Measurements from ENCODE around the gene PI4KB. TPM values are rescaled to one million over a fixed set of nuclear protein-coding genes. Genes with fewer than 3 reads are reported as not detected.

Gene PI4KB
- total and polyA plus RNA-seq, 9 of the 15 experiments (the other 6 are each of a cell fraction or from before 2014, with no cell fraction given), result 3.1 to 65.4 (median 45.1) TPM

DNA sequence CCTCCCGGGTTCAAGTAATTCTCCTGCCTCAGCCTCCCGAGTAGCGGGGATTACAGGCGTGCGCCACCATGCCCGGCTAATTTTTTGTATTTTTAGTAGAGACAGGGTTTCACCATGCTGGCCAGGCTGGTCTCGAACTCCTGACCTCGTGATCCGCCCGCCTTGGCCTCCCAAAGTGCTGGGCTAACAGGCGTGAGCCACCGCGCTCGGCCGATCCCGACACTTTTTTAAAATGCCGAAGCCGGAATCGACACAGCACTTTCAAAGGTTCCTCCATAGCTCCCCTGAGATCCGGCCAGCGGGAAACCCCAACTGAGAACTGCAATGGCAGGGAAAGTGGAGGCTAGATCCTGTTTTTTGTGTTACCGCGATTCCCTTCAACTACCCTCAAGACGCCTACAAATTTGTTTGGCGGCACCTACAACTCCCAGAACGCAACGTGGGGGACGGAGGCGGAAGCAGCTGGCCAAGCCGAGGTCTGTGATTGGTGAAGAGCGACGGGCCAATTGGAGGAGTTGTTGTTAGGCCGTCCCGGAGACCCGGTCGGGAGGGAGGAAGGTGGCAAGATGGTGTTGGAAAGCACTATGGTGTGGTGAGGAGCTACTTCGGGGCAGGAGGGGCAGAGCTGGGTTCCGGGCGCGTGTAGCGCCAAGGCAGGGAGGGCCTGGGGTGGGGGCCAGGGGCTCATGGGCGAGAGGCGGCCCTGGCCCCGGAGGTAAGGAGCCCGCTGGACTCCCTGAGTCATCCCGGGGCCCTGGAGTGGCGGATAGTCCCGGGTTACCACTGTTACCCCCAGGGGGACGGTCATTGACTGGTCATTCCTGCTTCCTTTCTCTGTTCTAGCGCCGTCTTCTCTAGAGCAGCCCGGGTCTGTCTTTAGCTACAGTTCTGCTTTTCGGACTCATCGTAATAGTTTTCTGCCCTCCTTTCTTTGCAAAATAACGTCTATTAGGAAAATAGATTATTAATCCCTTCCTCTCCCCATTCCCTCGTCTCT is 72.7 kb downstream of the PI4KB start, which contains the start of gene PSMD4 (continued):
- TF ChIP-seq, protein P1, sequence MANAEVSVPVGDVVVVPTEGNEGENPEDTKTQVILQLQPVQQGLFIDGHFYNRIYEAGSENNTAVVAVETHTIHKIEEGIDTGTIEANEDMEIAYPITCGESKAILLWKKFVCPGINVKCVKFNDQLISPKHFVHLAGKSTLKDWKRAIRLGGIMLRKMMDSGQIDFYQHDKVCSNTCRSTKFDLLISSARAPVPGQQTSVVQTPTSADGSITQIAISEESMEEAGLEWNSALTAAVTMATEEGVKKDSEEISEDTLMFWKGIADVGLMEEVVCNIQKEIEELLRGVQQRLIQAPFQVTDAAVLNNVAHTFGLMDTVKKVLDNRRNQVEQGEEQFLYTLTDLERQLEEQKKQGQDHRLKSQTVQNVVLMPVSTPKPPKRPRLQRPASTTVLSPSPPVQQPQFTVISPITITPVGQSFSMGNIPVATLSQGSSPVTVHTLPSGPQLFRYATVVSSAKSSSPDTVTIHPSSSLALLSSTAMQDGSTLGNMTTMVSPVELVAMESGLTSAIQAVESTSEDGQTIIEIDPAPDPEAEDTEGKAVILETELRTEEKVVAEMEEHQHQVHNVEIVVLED (CRISPR knock-in tag; IDR thresholded peaks at IDR 0.05), result no peak
- TF ChIP-seq RCOR1 (IDR thresholded peaks at IDR 0.05; ENCODE audit: borderline replicate concordance in 1 of 2, low read depth in 2 of 2, low read length in 2 of 2), result no peak; a peak in 1 of 4 replicates
- no peak for TF ChIP-seq ZNF175 (CRISPR knock-in tag; IDR thresholded peaks at IDR 0.05; ENCODE audit: low read depth)
- no peak for TF ChIP-seq MED1 (CRISPR knock-in tag; IDR thresholded peaks at IDR 0.05; ENCODE audit: borderline replicate concordance)
- no peak for TF ChIP-seq MEF2A (IDR thresholded peaks at IDR 0.05; ENCODE audit: control insufficient read depth, low read depth, low read length)
- no peak for TF ChIP-seq SRSF3 (IDR thresholded peaks at IDR 0.05; ENCODE audit: insufficient read depth, low read length)
- TF ChIP-seq MEF2D (tag; conservative IDR thresholded peaks at IDR 0.05; ENCODE audit: low read depth), result no peak
- peak; percentile 96 for TF ChIP-seq ASH1L (IDR thresholded peaks at IDR 0.05; ENCODE audit: borderline replicate concordance, low read depth, partially characterized antibody)
- TF ChIP-seq ZNF561 (CRISPR knock-in tag; conservative IDR thresholded peaks at IDR 0.05), result no peak
- TF ChIP-seq, protein P2, sequence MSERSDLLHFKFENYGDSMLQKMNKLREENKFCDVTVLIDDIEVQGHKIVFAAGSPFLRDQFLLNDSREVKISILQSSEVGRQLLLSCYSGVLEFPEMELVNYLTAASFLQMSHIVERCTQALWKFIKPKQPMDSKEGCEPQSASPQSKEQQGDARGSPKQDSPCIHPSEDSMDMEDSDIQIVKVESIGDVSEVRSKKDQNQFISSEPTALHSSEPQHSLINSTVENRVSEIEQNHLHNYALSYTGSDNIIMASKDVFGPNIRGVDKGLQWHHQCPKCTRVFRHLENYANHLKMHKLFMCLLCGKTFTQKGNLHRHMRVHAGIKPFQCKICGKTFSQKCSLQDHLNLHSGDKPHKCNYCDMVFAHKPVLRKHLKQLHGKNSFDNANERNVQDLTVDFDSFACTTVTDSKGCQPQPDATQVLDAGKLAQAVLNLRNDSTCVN (CRISPR knock-in tag; IDR thresholded peaks at IDR 0.05), result no peak
- TF ChIP-seq, protein P3, sequence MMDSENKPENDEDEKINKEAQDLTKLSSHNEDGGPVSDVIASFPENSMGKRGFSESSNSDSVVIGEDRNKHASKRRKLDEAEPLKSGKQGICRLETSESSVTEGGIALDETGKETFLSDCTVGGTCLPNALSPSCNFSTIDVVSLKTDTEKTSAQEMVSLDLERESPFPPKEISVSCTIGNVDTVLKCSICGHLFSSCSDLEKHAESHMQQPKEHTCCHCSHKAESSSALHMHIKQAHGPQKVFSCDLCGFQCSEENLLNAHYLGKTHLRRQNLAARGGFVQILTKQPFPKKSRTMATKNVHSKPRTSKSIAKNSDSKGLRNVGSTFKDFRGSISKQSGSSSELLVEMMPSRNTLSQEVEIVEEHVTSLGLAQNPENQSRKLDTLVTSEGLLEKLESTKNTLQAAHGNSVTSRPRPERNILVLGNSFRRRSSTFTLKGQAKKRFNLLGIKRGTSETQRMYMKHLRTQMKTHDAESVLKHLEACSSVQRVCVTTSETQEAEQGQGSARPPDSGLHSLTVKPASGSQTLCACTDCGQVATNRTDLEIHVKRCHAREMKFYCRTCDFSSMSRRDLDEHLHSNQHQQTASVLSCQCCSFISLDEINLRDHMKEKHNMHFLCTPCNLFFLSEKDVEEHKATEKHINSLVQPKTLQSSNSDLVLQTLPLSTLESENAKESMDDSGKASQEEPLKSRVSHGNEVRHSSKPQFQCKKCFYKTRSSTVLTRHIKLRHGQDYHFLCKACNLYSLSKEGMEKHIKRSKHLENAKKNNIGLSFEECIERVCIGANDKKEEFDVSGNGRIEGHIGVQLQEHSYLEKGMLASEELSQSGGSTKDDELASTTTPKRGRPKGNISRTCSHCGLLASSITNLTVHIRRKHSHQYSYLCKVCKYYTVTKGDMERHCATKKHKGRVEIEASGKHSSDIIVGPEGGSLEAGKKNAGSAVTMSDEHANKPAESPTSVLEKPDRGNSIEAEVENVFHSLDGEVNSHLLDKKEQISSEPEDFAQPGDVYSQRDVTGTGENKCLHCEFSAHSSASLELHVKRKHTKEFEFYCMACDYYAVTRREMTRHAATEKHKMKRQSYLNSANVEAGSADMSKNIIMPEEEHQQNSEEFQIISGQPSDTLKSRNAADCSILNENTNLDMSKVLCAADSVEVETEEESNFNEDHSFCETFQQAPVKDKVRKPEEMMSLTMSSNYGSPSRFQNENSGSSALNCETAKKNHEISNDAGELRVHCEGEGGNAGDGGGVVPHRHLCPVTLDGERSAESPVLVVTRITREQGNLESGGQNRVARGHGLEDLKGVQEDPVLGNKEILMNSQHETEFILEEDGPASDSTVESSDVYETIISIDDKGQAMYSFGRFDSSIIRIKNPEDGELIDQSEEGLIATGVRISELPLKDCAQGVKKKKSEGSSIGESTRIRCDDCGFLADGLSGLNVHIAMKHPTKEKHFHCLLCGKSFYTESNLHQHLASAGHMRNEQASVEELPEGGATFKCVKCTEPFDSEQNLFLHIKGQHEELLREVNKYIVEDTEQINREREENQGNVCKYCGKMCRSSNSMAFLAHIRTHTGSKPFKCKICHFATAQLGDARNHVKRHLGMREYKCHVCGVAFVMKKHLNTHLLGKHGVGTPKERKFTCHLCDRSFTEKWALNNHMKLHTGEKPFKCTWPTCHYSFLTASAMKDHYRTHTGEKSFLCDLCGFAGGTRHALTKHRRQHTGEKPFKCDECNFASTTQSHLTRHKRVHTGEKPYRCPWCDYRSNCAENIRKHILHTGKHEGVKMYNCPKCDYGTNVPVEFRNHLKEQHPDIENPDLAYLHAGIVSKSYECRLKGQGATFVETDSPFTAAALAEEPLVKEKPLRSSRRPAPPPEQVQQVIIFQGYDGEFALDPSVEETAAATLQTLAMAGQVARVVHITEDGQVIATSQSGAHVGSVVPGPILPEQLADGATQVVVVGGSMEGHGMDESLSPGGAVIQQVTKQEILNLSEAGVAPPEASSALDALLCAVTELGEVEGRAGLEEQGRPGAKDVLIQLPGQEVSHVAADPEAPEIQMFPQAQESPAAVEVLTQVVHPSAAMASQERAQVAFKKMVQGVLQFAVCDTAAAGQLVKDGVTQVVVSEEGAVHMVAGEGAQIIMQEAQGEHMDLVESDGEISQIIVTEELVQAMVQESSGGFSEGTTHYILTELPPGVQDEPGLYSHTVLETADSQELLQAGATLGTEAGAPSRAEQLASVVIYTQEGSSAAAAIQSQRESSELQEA (IDR thresholded peaks at IDR 0.05; ENCODE audit: low read depth), result no peak
- peak; percentile 54; the same call in 1 of the 2 replicates for TF ChIP-seq MAFG (tag; conservative IDR thresholded peaks at IDR 0.05)
